Measurements from ENCODE around the gene ADGRL2. TPM values are rescaled to one million over a fixed set of nuclear protein-coding genes. Genes with fewer than 3 reads are reported as not detected.

The ADGRL2 gene
- total and polyA plus RNA-seq, 9 of the 15 experiments (the other 6 are each of a cell fraction or from before 2014, with no cell fraction given): 0.03 to 0.15 (median 0.13) TPM; not detected in 6

DNA sequence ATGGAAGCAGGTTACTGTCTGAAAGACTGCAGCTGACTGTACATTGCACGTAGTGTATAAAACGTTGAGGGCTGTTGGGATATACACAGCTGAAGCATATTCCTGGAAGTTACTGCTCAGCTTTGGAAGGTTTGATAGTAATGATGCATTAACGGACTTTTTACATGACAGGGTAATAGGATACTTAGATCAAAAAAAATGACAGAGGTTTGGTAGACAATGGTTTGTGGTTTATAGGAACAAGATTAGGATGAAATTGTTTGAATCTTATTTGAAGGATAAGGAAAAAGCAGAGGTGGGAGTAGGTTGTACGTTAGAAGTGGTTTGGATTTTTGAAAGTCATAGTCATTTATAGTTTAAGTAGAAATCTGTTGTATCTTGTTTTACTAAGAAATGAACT is 33.0 kb downstream of the ADGRL2 start:
- in situ Hi-C loops (cut with MboI): no loop called here
- CTCF ChIA-PET (ENCODE audit: low intra/inter-chr PET ratio): no interaction called here
- intact Hi-C loops (cut with micrococcal nuclease): no loop called here
- WGBS (ENCODE audit: insufficient coverage, low coverage, missing lambda C conversion rate): 2% methylated on average over 4 of the region's 4 CpGs
- Histone ChIP-seq H3K4me1 (replicated peaks in 1 of 2; ENCODE audit: control insufficient read depth in 2 of 2, insufficient read depth in 2 of 2, low read length in 2 of 2) (no peaks in the 10 kb centered on the region), H3K9ac (ENCODE audit: insufficient read depth in 1 of 2, low read depth in 2 of 2, low read length in 2 of 2) (no peak overlapping the region), H3K4me3 (no peak overlapping the region), H3K79me2 (ENCODE audit: control insufficient read depth, insufficient read depth, low read length) (no peaks in the 10 kb centered on the region), H3K9me1 (ENCODE audit: control insufficient read depth, insufficient read depth, low read length) (no peaks in the 10 kb centered on the region), H3K36me3 (ENCODE audit: control insufficient read depth, insufficient read depth, low read length) (no peaks in the 10 kb centered on the region), H3K27ac (ENCODE audit: extremely low read depth, low read depth, low read length) (no peak overlapping the region), H3K27me3 (ENCODE audit: control insufficient read depth in 2 of 2, insufficient read depth in 2 of 2, low read length in 2 of 2) (no peaks in the 10 kb centered on the region), H3K4me2 (ENCODE audit: insufficient read depth, low read length) (no peak overlapping the region), H2AFZ (ENCODE audit: low read depth, low read length) (no peak overlapping the region), H3K9me3 (replicated peaks; ENCODE audit: control insufficient read depth, insufficient read depth, low read depth, low read length) (no peaks in the 10 kb centered on the region), H4K20me1 (replicated peaks; ENCODE audit: control insufficient read depth, insufficient read depth, low read length) (no peaks in the 10 kb centered on the region)
- no peak for ATAC-seq
- TF ChIP-seq ILF3 (IDR thresholded peaks at IDR 0.05; ENCODE audit: borderline replicate concordance) (no peak), SMAD1 (IDR thresholded peaks at IDR 0.05; ENCODE audit: low read depth, low read length, partially characterized antibody) (no peak), NCOA2 (IDR thresholded peaks at IDR 0.05; ENCODE audit: partially characterized antibody in 2 of 2) (no peak), PHF21A (IDR thresholded peaks at IDR 0.05; ENCODE audit: borderline replicate concordance, low read depth) (no peak), BCOR (IDR thresholded peaks at IDR 0.05) (no peak), KDM4B (IDR thresholded peaks at IDR 0.05; ENCODE audit: borderline replicate concordance in 2 of 2, low read depth in 1 of 2) (no peak)
- TF ChIP-seq, protein P1, sequence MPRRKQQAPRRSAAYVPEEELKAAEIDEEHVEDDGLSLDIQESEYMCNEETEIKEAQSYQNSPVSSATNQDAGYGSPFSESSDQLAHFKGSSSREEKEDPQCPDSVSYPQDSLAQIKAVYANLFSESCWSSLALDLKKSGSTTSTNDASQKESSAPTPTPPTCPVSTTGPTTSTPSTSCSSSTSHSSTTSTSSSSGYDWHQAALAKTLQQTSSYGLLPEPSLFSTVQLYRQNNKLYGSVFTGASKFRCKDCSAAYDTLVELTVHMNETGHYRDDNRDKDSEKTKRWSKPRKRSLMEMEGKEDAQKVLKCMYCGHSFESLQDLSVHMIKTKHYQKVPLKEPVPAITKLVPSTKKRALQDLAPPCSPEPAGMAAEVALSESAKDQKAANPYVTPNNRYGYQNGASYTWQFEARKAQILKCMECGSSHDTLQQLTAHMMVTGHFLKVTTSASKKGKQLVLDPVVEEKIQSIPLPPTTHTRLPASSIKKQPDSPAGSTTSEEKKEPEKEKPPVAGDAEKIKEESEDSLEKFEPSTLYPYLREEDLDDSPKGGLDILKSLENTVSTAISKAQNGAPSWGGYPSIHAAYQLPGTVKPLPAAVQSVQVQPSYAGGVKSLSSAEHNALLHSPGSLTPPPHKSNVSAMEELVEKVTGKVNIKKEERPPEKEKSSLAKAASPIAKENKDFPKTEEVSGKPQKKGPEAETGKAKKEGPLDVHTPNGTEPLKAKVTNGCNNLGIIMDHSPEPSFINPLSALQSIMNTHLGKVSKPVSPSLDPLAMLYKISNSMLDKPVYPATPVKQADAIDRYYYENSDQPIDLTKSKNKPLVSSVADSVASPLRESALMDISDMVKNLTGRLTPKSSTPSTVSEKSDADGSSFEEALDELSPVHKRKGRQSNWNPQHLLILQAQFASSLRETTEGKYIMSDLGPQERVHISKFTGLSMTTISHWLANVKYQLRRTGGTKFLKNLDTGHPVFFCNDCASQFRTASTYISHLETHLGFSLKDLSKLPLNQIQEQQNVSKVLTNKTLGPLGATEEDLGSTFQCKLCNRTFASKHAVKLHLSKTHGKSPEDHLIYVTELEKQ (CRISPR knock-in tag; IDR thresholded peaks at IDR 0.05): no peak
- TF ChIP-seq, protein P2, sequence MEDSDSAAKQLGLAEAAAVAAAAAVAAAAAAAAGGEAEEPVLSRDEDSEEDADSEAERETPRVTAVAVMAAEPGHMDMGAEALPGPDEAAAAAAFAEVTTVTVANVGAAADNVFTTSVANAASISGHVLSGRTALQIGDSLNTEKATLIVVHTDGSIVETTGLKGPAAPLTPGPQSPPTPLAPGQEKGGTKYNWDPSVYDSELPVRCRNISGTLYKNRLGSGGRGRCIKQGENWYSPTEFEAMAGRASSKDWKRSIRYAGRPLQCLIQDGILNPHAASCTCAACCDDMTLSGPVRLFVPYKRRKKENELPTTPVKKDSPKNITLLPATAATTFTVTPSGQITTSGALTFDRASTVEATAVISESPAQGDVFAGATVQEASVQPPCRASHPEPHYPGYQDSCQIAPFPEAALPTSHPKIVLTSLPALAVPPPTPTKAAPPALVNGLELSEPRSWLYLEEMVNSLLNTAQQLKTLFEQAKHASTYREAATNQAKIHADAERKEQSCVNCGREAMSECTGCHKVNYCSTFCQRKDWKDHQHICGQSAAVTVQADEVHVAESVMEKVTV (CRISPR knock-in tag; IDR thresholded peaks at IDR 0.05): no peak
- TF ChIP-seq, protein P3, sequence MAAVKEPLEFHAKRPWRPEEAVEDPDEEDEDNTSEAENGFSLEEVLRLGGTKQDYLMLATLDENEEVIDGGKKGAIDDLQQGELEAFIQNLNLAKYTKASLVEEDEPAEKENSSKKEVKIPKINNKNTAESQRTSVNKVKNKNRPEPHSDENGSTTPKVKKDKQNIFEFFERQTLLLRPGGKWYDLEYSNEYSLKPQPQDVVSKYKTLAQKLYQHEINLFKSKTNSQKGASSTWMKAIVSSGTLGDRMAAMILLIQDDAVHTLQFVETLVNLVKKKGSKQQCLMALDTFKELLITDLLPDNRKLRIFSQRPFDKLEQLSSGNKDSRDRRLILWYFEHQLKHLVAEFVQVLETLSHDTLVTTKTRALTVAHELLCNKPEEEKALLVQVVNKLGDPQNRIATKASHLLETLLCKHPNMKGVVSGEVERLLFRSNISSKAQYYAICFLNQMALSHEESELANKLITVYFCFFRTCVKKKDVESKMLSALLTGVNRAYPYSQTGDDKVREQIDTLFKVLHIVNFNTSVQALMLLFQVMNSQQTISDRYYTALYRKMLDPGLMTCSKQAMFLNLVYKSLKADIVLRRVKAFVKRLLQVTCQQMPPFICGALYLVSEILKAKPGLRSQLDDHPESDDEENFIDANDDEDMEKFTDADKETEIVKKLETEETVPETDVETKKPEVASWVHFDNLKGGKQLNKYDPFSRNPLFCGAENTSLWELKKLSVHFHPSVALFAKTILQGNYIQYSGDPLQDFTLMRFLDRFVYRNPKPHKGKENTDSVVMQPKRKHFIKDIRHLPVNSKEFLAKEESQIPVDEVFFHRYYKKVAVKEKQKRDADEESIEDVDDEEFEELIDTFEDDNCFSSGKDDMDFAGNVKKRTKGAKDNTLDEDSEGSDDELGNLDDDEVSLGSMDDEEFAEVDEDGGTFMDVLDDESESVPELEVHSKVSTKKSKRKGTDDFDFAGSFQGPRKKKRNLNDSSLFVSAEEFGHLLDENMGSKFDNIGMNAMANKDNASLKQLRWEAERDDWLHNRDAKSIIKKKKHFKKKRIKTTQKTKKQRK (IDR thresholded peaks at IDR 0.05; ENCODE audit: borderline replicate concordance, low read depth, low read length): no peak
- POLR2A ChIA-PET: no interaction called here
- no TSS peak for BruUV-seq (replicated peaks)
- no peak for FAIRE-seq
- no peak for DNase-seq (ENCODE audit: extremely low read depth in 1 of 4, low spot score in 3 of 4)
